ENCODE results near the gene MYO3B. TPM values are rescaled to one million over a fixed set of nuclear protein-coding genes. Genes with fewer than 3 reads are reported as not detected.
"Not testable (repeated sequence)": the region's sequence is repeated elsewhere in the genome, so short reads cannot be mapped to it uniquely, and the experiment has no call there.

Gene MYO3B
- total RNA-seq, 1 donor from 2014 or later: 5.5 TPM

DNA sequence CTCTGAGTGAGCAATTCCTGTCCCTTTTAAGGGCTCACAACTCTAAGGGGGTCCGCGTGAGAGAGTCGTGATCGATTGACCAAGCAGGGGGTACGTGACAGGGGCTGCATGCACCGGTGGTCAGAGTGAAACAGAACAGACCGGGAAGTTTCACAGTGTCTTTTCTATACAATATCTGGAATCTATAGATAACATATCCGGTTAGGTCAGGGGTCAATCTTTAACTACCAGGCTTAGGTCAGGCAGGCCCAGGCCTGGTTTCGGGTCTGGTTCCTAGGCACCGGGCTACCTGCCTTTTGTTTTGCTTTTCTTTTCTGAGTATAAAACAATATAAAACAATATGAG is 35.3 kb downstream of the MYO3B start:
- DNase-seq: not testable (repeated sequence)

DNA sequence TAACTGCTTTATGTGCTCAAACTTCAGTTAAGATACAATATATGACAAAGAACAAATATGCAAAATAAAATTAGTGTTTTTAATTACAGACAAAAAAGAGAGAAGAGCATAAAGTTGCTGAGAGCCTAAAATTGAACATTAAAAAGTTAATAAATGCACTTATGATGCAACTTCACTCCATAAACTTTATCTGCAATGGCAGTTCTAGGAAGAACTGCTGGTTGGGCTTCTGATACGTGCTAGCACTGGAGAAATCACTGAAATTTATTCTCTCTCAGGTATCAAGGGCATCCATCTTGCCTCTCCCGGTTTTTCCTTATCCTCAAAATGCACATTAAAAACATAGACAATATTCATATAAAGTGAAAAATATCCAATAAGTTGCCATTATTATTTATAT is 35.7 kb downstream of the MYO3B start:
- DNase-seq: no peak

DNA sequence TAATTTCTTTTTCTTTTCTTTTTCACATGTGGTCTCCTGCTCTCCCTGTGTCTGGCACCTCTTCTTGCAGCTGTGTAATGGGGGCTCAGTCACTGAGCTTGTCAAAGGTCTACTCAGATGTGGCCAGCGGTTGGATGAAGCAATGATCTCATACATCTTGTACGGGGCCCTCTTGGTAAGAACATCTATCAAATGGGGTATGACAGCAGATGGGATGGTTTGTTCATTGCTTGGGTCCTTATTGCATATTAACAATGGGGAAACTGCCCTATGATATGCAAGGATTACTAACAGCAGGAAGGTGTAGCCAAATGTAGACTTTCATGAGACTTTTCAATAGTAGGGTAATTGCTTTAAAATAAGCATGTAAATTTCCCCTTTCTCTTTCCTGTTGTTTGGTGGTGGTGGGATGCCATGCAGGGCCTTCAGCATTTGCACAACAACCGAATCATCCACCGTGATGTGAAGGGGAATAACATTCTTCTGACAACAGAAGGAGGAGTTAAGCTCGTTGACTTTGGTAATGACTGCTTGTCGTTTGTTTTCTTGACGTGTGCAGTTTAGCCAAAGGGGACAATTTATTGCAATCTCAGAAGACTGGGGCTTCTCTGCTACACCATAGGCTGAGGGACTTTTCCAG is 36.5 kb downstream of the MYO3B start:
- DNase-seq: no peak

DNA sequence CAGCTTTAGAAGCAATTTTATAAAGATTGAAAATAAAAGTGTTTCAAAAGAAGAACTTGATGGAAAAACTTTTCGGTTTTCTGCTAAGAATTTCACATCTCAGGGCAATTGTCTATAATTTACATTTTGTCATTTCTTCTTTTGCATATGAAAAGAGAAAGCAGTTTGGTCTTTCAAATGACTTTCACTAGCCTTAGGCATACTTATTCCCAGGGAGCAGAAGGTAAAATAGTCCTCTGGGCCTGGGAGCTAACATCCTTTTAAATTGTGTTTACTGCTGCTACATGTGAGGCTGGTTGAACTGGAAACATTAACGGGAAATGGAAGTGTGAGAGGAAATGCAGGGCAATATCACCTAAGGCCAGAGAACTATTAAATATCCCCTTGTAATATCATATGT is 37.1 kb downstream of the MYO3B start:
- no peak for DNase-seq

DNA sequence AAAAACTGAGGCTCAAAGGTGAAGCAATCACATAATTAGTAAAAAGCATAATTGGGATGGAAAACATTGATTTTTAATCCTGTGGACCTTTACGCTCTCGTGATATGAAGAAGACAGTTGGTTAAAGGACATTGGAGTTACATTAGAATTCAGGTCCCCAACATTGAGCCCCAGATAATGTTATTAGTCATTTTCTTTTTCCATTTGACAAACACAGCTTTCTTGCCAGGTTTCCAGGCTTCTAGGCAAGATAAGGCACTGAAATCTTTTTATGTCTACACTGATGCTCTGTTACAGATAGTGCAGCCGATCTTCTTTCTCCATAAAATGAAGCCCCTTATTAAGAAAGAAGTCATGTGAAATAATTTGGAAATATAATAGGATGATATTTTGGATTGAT is 38.5 kb downstream of the MYO3B start:
- DNase-seq: no peak

DNA sequence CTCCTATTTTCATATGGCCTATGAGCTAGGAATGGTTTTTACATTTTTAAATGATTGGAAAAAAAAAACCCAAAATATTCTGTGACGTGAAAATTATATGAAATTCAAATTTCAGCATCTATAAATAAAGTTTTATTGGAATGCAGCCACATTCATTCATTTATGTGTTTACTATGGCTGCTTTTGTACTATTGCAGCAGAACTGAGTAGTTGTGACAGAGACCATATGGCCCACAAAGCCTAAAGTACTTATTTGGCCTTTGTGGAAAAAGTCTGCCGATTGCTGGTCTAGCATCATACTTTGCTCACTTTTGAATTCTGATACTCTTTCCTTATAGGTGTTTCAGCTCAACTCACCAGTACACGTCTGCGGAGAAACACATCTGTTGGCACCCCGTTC is 39.0 kb downstream of the MYO3B start:
- no peak for DNase-seq

DNA sequence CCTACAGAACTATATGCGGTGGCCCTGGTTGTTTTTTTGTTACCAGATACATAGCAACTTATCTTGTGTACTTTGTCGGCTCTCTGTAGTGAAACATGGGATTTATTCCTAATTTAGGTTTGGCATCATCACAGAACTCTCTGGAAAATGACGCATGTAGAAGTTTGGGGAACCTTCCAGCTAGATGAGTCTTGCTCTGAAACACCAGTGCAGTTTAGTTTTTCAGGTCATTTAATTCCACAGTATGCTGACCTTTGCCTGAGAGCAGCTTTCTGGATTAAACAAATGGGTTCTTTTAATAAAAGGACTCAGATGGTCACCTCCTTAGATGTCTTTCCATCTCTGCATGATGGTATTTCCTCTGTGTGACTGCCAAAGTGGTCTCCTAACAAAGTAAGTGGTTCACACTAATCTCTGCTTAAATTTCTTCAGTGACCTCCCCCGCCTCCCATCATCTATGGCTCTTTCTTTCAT is 39.9 kb downstream of the MYO3B start:
- DNase-seq: no peak

DNA sequence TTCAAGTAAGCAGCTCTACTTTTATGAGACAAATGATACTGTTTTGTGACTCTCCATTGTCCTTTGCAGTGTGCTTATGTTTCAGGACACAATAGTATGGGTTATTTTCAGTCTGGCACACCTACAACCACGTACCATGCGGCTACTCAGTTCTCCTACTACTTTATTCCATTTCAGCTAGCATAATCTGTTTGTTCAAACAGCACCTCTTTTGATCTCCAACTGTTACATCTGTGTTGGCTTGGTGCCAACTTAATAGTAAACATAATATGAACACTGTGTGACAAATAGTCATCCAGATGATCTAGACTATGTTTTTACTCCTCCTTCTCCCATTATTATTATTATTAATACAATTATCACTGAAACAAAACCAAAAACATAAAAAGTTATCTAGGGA is 40.5 kb downstream of the MYO3B start:
- DNase-seq: no peak

DNA sequence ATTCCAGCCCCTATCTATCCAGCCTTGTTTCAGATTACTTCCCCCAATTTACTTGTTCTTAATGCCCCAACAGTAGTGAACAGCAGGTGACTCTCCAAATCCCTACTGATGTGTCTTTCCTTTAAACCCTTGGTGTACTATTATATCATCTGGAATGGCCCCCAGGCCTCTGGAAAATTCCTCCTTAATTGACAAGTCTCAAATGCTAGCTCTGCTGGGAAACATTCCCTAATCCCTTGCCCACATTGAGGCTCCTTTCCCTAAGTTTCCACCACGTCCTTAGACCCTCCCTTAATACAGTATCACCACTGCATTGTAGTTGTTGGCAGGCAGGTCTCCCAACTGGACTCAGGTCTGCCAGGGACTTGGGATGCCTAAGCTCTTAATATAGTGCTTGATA is 41.0 kb downstream of the MYO3B start:
- no peak for DNase-seq

DNA sequence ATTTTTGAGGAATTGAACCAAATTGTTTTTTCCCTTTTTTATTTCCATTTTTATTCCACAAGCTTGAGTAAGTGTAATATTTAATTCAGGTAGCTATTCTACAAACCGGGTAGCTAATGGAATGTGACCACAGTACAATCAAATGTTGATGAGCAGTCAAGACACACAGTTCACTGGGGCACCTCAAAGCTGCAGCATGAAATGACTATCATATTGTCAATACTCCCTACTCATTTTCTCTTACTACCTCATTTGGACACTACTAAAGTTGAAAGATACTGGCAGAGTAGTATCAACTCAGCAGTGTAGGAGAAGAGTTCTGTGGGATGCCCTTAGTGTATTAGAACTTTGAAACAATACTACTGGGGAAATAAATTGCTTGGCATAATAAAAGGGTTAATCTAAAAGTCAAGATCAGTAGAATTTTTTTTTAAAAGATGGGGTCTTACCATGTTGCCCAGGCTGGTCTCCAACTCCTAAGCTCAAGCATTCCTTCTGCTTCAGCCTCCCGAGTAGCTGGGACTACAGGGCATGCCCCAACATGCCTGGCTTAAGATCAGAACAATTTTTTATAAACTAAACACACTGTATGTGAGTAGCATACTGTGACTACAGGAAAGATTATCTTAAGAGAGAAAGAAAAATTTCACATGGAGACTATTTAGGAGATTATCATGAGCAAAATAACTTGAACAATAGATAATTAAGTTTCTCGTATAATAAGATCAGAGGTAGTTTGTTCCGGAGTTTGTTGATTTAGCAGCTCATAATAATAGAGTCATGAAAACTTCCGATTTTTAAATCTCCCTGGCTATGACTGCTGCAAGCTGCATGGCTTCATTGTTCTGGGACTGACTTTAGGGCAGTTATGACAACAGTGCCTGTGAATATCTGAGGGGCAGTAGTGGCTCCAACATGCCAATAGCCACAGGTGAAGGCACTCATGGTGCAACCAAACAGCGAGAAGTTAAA is 43.7 kb downstream of the MYO3B start:
- DNase-seq: no peak

DNA sequence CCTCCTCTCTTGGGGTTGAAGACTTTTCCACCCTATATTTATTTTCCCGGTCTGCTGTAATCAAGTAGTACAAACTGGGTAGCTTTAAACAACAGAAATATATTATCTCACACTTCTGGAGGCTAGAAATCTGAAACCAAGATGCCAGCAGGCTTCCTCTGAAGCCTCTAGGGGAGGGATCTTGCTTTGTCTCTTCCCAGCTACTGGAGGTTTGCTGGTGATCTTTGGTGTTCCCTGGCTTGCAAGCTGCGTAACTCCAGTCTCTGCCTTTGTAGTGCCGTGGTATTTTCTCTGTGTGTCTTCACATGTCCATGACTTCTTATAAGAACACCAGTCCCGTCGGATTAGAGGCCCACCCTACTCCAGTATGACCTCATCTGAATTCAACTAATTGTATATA is 44.4 kb downstream of the MYO3B start:
- no peak for DNase-seq

DNA sequence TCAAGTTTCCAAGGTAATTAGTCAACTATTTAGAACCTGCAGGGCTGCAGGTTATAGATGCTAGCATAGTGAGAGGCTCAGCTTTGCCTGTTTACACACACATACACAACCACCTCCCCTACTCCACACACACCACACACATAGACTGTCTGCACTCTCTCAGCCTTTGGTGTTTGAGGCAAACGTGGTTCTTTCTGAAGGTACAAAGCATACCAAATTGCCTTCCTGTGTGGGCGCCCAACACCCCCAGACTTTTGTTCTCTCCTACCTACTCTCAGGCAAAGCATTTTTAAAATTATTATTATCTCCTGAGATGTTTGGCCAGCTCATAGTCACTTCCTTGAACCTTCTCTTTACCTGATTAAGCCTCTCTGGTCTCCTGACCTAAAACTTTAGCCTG is 44.9 kb downstream of the MYO3B start:
- DNase-seq: no peak

DNA sequence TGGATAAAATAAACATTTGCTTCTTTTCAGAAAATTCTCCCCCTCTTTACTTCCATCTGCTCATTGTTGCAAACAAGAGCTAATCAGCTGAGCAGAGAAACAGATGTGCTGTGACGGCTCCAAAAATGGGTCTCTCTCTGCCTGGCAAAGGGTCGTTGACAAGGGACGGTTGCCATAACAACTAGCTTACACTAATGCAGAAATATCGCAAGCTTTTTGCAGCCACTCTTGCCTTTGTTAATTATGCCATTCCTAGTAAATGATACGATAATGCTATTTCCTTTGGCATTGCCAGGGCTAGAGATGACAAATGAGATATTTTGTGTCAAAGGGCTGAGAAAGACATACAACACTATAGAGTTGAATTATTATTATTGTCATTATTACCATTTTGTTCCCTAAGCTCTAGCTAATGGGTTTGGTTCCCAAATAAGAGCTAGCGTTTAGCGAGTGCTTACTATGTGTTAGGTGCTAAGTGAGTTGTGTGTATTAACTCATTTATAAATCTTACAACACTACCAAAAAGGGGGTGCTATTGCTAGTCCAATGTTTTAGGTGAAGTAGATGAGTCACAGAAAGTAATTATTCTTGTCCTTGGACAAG is 46.8 kb downstream of the MYO3B start:
- peak; percentile 79 for DNase-seq

DNA sequence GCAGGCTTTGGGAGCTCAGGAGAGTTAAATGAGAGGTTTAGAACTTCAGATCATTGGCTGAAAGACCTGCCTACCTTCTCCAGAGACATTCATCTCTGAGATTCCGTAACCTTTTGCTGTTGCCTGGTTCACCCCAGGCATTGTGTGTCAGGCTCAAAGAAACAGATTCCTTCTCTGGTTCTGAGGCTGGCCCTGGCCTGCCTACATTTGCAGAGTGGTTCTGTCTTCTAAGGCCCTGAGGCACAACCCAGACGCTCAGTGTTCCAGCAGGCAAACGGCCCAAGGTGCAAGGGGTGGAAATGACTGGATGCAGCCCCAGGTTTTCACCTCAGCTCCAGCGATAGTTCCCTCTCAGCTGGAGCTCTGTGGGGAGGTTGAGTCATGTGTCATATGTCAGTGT is 48.3 kb downstream of the MYO3B start:
- no peak for DNase-seq

DNA sequence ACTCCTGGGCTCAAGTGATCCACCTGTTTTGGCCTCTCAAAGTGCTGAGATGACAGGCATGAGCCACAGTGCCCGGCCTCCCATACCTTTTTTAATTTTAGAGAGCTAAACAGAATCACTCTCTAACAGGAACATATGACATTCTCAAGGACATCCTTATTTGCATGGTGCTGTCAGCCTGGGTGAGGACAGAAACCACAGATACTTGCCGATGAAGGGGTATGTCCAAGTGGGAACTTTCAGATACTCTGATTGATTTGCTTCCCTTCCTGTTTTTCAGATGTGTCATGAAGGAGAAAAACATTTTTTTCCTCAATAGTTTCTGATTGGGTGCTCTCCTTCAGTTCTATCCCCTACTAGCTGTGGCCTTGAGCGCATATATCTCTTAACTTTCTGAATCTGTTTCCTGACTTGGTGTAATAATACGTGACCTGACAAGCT is 49.6 kb downstream of the MYO3B start:
- no peak for DNase-seq

DNA sequence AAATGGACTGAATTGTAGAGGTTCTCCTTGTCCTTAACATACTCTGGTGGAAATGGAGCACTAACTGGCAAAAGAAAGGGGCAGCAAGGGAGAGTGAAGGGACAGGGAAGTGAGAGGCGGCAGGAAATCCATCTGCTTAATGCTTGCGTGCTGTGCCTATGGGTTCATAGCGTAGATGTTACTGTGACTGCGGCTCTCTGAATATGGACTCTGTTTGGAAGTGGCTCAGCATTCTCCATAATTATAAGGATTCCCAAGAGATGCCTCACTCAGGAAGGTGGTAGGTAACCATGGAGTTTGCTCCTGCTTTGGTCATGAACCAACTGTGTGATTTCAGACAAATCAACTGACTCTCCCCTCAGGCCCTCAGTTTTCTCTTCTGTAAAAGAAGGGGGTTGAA is 50.0 kb downstream of the MYO3B start:
- DNase-seq: no peak

DNA sequence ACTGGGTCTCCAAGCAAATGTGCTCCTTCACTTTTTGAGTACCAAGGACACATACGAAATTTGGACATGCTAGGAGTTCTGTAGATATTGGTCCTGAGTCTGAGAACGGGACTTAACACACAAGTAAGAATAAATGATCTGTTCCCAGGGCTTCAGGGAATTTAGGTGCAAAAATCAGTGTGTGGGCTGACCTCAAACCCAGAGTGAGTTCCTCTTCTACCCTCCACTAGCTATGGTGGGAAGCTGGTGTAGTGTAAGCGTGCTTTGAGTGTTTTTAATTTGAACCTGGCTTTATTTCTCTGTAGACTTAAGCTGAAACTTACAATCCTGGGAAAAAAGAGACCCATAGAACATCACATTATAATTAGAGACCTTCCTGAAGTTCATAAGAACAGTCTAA is 50.5 kb downstream of the MYO3B start:
- DNase-seq: no peak

DNA sequence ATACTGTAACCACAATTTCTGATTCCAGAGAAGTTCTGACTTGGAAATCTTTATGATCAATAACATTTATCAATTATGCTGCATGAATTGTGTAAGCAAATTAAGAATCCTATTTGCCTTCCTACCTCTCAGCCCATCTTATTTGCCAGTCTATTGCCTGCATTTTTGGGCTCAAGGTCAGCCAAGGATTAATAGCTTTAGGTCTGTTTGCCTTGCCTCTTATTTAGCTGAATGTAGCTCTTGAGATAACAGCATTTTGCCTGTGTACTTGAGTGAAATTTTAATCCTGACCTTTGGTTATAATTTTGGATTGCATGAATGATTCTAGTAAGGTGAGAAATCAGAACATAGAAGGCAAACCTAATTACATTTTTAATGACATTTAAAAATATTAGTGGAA is 51.2 kb downstream of the MYO3B start:
- no peak for DNase-seq

DNA sequence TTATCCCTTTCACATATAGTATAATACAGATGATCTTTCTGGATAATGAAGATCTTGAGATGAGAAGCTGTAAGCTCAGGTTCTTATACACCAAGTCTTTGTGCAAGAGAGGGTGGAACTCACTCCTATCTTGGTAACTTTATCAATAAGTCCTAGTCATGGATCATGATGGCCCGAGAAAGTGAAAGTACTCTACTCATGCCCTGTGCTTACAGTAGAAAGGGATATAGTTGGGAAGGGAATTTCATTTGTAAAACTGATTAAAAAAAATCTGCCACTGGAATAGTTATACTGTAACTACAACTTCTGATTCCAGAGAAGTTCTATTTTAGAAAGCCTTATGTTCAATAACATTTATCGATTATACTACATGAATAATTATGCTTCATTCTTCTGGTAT is 51.8 kb downstream of the MYO3B start:
- no peak for DNase-seq

DNA sequence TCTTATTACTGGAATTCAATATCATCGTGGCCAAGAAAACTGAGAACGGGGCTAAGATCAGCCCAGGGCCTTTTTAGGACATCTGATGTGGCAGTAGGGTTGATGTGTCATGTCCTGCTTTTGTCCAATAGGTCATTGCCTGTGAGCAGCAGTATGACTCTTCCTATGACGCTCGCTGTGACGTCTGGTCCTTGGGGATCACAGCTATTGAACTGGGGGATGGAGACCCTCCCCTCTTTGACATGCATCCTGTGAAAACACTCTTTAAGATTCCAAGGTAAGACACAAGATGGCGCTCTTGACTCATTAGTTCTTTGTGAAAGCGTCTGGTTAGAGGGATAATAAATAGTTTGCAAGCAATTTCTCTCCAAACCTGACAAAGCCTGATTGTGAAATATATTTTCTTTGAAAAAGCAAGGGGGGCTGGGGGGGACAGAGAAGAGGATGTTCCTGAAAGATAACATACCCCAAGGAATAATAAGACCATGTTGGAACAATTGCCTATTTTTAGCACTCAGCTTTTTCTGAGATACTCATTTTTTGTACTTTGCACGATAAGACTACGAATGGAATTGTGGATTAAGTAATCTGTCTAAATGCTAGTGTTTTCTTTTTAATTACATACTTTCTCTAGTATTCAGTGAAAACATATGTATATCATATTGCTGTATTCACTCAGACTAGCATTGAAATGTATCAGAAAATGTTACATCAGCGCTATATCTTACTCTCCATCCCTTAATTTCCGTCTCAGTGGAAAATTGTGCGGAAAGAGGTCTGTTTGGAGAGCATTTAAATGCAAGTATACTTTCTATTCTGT is 58.1 kb downstream of the MYO3B start:
- peak; percentile 46 for DNase-seq

DNA sequence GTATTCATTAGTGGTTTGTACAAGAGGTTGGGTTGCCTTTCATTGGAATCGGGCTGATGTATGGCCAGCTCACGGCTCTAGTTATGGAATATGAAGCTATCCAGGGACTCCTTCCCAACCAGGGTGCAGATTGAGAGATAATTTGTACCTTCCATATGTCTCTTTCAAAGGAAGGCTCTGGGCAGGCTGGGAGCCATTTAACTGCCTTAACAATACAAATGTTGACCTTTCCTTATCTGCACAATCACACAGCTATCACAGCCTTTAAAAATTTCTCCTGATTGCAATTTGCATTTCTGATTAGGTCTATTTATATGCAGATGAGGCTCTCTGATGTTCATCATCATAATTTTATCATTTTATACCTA is 58.7 kb downstream of the MYO3B start:
- DNase-seq: no peak

DNA sequence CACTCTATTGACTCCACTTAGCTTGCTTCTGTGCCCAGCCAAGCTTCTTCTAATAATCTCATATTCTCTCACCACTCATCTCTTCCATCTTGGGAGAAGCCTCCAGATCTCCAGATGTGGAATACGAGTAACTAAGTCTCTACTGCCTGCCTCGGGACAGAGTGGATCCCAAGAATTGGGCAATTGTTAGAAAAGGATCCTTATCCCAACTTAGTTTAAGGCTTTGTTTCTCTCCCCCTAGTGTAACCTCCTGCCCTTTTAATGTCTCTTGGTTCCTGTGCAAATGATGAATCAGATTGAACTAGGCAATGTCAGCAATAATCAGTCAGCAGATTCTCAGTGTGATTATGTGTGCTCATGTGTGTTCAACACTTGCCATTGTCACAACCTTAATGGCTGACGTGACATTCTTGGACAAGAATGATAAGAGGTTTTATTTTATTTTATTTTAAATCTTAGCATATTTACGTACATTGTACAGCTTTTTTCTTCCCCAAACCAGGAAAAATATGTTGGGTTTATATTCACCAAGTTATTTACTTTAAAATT is 59.7 kb downstream of the MYO3B start:
- no peak for DNase-seq
